GM21737 (cell line): Measurements from ENCODE around the gene HUS1.
"Not testable (repeated sequence)": the region's sequence is repeated elsewhere in the genome, so short reads cannot be mapped to it uniquely, and the experiment has no call there.

Source experiments
- ATAC-seq: cut with Tn5 transposase; IDR thresholded peaks from one replicate; pipeline ENCODE4 v1.9.1; 2021; ENCODE audit warnings: mild to moderate bottlenecking, moderate library complexity; ENCODE audit not compliant: unreplicated experiment

Gene HUS1

GRCh38 chr7:47945261-47946015 lies 34.0 kb downstream of the HUS1 start:
- ATAC-seq: no peak

DNA sequence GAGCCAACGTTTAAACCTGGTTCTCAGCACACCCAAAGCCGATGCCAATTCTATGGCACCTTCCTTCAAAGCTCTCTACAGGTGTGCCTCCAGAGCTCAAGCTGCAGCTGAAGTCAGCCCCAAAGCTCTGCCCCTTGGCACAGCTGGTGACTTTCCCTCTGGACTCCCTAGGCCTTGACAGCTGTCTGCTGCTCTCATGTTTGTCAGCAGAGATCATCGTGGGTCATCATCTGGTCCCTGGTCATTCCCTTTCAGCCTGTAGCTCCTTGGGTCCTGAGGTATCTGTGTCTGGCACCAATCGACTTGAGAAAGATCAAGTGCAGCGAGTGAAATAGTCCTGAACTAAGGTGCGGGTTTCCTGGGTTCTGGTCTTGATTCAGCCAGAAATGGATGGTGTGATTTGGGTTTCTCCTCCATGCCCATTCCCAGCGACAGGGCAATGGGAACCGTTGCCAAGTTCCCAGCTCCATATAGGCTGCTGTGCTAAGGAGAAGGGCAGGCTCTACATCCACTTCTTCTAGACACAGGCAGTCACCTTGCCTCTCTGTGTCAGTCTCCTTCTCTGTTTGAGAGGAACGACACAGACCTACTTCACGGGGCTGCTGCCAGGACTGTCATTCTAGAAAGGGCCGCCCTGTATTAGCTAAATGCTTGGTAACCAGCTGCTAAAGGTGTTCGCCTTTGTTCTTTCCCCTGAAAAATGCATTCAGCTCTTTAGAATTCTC lies 34.7 kb downstream of the HUS1 start:
- ATAC-seq: no peak

DNA sequence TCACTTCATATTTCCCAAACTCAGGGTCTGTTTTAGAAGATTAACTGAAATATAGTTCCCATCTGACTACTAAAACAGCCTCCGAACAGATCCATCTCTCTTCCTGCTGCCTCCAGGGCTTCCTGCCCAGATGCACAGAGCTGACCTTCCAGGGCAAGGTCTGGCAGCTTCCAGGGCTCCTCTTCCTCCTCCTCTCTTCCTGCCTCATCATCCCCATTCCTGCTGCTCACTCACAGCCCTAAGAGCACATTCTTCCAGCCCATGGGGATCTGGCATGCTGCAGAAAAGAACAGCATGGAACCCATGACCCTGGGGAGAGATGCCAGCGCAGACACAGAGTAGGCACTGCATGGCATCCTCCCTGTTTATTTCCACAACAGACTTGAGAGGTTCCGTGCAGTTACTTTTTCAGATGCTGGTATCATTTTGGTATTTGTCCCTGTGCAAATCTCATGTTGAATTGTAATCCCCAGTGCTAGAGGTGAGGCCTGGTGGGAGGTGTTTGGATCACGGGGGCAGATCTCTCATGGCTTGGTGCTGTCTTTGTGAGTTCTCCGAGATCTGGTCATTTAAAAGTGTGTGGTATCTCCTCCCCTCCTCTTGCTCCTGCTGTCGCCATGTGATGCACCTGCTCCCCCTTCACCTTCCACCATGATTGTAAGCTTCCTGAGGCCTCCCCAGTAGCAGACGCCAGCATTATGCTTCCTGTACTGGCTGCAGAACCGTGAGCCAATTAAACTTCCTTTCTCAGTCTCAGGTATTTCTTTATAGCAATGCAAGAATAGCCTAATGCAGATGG lies 35.5 kb downstream of the HUS1 start:
- no peak for ATAC-seq

- not testable (repeated sequence) for ATAC-seq
Observed at GRCh38 chr7:47942651-47943050, 36.8 kb downstream of the HUS1 start.

- no peak for ATAC-seq
Observed at GRCh38 chr7:47942132-47942531, 37.3 kb downstream of the HUS1 start.

DNA sequence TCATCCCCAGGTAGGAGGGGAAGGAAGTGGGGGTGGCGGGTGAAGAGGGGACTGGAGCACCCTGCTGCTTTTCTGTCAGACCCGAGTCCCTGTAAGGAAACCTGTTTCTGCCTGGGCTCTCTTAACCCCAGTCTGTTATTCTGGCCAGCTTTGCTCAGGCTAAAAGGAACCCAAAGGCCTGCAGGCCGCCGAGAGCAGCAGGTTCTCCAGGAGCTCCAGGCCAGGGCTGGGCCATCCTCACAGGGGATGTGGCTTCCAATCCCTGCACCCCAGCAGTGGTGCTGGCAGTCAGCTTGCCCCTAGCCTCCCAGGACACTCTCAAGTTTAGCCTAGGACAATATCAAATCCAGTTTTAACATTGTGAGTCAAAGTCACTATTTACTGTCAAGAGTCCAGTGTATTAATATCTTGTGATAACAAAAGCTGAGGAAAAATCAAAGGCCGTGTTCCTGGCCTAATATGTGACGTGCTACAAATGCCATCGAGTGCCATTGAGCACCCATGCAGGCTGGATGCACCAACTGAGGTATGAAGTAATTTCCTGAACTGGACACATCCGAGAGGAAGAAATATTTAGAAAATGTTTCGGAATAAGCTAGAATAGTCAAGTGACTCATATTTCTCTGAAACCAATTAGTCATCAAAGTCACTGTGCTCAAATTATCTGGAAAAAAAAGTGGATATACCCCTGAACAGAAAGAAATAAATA lies 38.1 kb downstream of the HUS1 start:
- ATAC-seq: no peak

DNA sequence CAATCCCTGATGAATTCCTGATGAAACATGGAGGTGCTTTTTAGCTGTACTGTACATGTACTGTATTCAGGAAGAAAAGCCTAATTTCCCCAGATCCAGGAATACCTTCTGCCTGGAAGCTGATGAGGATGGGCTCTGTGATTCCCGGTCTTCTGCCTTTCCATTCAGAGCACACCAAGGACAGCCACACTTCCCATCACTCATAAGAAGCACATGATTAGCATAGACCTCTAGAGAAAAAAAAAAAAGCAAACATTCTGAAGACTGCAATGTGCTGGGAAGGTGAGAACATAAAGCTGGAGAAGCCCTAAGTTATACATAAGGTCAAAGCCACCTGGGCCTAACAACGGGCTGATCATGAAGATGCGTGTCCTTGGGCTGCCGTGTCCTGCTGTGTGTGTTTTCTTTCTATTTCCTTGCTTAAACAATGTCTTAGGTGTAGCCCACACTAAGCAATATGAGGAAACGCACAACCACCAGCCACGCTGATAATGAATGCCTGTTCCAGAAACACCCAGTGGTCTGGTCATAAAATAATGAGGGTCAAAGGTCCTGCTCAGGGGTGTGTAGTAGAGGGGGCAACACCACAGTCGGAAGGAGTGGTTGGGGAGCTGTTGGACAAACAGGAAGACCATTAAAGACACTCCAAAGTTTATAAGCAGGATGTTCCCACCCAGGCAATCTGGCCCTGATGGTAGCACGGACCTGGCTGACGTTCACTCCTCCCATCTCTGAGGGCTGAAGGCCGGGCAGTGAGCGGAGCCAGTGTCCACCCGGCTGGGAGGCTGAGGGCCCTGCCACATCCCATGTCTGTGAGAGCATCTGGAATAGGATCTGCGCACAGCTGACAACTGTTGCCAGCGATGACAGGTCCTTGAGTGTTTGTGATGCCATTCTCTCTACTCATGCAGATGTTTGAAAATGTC lies 39.1 kb downstream of the HUS1 start:
- ATAC-seq: no peak

DNA sequence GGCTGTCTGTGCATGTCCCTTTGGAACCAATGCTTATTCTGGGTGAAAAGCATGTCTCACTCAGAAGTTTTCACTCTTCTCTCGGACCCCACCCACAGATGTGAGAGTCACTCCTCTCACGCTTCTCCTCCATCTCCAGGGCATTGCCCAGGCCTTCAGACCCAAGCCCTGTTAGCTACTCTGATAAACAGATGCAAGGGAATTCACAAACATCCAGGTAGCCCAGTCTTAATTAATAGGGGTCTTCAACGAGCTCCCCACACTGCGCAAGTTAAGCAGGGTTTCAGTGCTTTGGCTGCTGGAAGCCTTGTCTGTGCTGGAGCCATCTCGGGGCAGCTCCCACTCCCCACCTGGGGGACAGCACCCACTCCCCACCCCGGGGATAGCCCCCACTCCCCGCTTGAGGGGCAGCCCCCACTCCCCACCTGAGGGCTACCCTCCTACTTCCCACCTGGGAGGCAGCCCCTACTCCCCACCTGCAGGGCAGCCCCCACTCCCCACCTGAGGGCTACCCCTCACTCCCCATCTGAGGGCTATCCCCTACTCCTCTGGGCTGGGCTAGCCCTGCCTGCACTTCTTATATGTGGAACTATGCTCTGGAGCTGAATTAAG lies 39.9 kb downstream of the HUS1 start:
- ATAC-seq: no peak

GRCh38 chr7:47938574-47939165 lies 40.7 kb downstream of the HUS1 start:
- ATAC-seq: no peak

GRCh38 chr7:47937711-47938573 lies 41.5 kb downstream of the HUS1 start:
- ATAC-seq: peak; percentile 56

- peak; percentile 93 for ATAC-seq
Observed at GRCh38 chr7:47937065-47937687, 42.2 kb downstream of the HUS1 start.

- ATAC-seq: no peak
Observed at GRCh38 chr7:47936323-47936722, 43.1 kb downstream of the HUS1 start.

DNA sequence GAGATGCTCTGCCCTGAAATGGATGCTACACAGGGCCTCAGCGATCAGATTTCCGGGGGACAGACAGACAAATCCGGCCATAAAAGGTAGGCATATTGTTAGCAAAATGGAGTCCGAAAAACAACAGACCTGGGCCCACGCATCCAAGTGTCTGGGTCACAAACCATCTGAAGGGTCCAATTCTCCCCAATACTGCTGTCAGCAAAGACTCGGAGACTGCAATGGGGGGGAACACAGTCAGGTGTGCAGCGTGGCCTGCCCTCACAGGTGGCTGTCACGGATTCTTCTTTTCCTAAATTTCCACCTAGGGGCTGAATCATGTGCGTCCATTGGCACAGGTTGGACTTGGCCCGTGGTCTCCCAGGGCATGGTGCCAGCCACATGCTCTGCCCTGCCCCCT lies 44.1 kb downstream of the HUS1 start:
- ATAC-seq: no peak

GRCh38 chr7:47934831-47935230 lies 44.6 kb downstream of the HUS1 start:
- ATAC-seq: no peak

GRCh38 chr7:47933215-47933614 lies 46.2 kb downstream of the HUS1 start:
- ATAC-seq: no peak

- ATAC-seq: no peak
Observed at GRCh38 chr7:47932466-47933037, 46.9 kb downstream of the HUS1 start.

- no peak for ATAC-seq
Observed at GRCh38 chr7:47932016-47932415, 47.4 kb downstream of the HUS1 start.
